HG02938 (cell line): ENCODE data around the gene DPF3.

Experiments used
- ATAC-seq: cut with Tn5 transposase; IDR thresholded peaks from one replicate; pipeline ENCODE4 v1.9.1; 2021; ENCODE audit warnings: mild to moderate bottlenecking, moderate library complexity; ENCODE audit not compliant: unreplicated experiment

The DPF3 gene

GRCh38 chr14:72577521-72577920, 316.4 kb downstream of the DPF3 start:
- no peak for ATAC-seq

GRCh38 chr14:72576258-72576657, 317.6 kb downstream of the DPF3 start:
- ATAC-seq = no peak

- ATAC-seq = no peak
Measured at GRCh38 chr14:72574715-72575114, 319.2 kb downstream of the DPF3 start.

GRCh38 chr14:72573725-72574417, 320.0 kb downstream of the DPF3 start:
- no peak for ATAC-seq
